ENCODE data around the gene LRRC49.

LRRC49 gene

DNA sequence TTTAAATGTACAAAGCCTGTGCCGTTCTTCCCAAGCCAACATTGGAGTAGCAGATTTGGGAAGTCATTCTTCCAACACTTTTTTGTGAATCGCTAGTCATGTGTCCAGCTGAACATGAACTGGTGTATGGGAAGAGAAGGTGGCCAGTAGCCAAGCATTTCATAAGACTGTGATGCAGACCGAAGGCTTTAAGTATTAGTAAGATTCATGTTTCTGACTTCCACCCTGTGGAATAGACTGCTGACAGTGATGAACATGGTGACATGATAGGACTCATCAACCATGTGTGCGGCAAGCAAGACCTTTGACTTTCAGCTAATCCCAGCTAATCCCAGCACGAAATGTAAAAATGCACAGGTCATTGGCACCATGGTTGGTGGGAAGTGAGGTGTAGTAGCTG lies 174.4 kb downstream of the LRRC49 start:
- no peaks in the 10 kb centered on the region for H3K4me1 ChIP-seq (ENCODE audit: control insufficient read depth, low read depth, low read length)
- H3K4me3 ChIP-seq (ENCODE audit: low read length) = no peak overlapping the region
- H3K9me3 ChIP-seq (ENCODE audit: control insufficient read depth, low read depth, low read length) = no peaks in the 10 kb centered on the region
- no peaks in the 10 kb centered on the region for H3K27me3 ChIP-seq (ENCODE audit: control insufficient read depth, insufficient read depth, low read length)
- H3K36me3 ChIP-seq (ENCODE audit: control insufficient read depth, low read depth, low read length) = no peaks in the 10 kb centered on the region
- H3K9ac ChIP-seq (ENCODE audit: low read length) = no peak overlapping the region
- H3K27ac ChIP-seq (ENCODE audit: low read length) = no peak overlapping the region

GRCh38 chr15:71069693-71070092 lies 177.1 kb downstream of the LRRC49 start:
- H3K4me3 ChIP-seq (ENCODE audit: low read length) = no peak overlapping the region
- H3K27me3 ChIP-seq (ENCODE audit: control insufficient read depth, insufficient read depth, low read length) = no peaks in the 10 kb centered on the region
- no peak overlapping the region for H3K27ac ChIP-seq (ENCODE audit: low read length)

GRCh38 chr15:71071529-71071928 lies 178.9 kb downstream of the LRRC49 start:
- no peaks in the 10 kb centered on the region for H3K4me1 ChIP-seq (ENCODE audit: control insufficient read depth, low read depth, low read length)
- no peak overlapping the region for H3K9ac ChIP-seq (ENCODE audit: low read length)
- no peaks in the 10 kb centered on the region for H3K9me3 ChIP-seq (ENCODE audit: control insufficient read depth, low read depth, low read length)
- H3K27ac ChIP-seq (ENCODE audit: low read length) = no peak overlapping the region
- no peaks in the 10 kb centered on the region for H3K36me3 ChIP-seq (ENCODE audit: control insufficient read depth, low read depth, low read length)
- no peak overlapping the region for H3K4me3 ChIP-seq (ENCODE audit: low read length)
- H3K27me3 ChIP-seq (ENCODE audit: control insufficient read depth, insufficient read depth, low read length) = no peaks in the 10 kb centered on the region

More at GRCh38 chr15:71069693-71070092, 177.1 kb downstream of the LRRC49 start:
- Histone ChIP-seq H3K9me3 (ENCODE audit: control insufficient read depth, low read depth, low read length) (no peaks in the 10 kb centered on the region), H3K9ac (ENCODE audit: low read length) (no peak overlapping the region), H3K4me1 (ENCODE audit: control insufficient read depth, low read depth, low read length) (no peaks in the 10 kb centered on the region), H3K36me3 (ENCODE audit: control insufficient read depth, low read depth, low read length) (no peaks in the 10 kb centered on the region)

DNA sequence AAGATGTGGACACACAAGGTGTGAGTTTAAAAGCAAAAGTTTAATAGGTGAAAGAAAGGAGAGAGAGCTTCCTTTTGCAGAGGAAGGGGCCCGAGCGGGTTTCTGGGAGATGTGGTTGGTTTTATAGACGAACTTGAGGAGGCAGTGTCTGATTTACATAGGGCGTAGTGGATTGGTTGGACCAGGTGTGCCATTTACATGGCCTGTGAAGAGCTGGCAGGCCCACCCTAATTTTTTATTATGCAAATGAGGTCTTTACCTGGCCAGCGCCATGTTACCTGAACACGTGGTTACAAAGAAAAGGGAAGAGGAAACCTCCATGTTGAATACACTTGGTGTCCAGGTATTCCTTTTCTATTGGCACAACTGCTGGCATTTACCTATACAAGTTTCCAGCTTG lies 179.8 kb downstream of the LRRC49 start:
- no peaks in the 10 kb centered on the region for H3K36me3 ChIP-seq (ENCODE audit: control insufficient read depth, low read depth, low read length)
- H3K9me3 ChIP-seq (ENCODE audit: control insufficient read depth, low read depth, low read length) = no peaks in the 10 kb centered on the region
- H3K27me3 ChIP-seq (ENCODE audit: control insufficient read depth, insufficient read depth, low read length) = no peaks in the 10 kb centered on the region
- H3K4me1 ChIP-seq (ENCODE audit: control insufficient read depth, low read depth, low read length) = no peaks in the 10 kb centered on the region
- no peak overlapping the region for H3K4me3 ChIP-seq (ENCODE audit: low read length)
- H3K27ac ChIP-seq (ENCODE audit: low read length) = no peak overlapping the region
- H3K9ac ChIP-seq (ENCODE audit: low read length) = no peak overlapping the region

GRCh38 chr15:71078506-71079207 lies 186.0 kb downstream of the LRRC49 start:
- no peak overlapping the region for H3K27ac ChIP-seq (ENCODE audit: low read length)
- no peak overlapping the region for H3K9ac ChIP-seq (ENCODE audit: low read length)
- no peaks in the 10 kb centered on the region for H3K4me1 ChIP-seq (ENCODE audit: control insufficient read depth, low read depth, low read length)
- H3K4me3 ChIP-seq (ENCODE audit: low read length) = no peak overlapping the region
- no peaks in the 10 kb centered on the region for H3K36me3 ChIP-seq (ENCODE audit: control insufficient read depth, low read depth, low read length)
- no peaks in the 10 kb centered on the region for H3K9me3 ChIP-seq (ENCODE audit: control insufficient read depth, low read depth, low read length)
- peaks cover 4% of the 10 kb centered on the region for H3K27me3 ChIP-seq (ENCODE audit: control insufficient read depth, insufficient read depth, low read length)

- Histone ChIP-seq H3K9ac (ENCODE audit: low read length) (no peak overlapping the region), H3K27ac (ENCODE audit: low read length) (no peak overlapping the region), H3K36me3 (ENCODE audit: control insufficient read depth, low read depth, low read length) (no peaks in the 10 kb centered on the region), H3K9me3 (ENCODE audit: control insufficient read depth, low read depth, low read length) (no peaks in the 10 kb centered on the region), H3K4me1 (ENCODE audit: control insufficient read depth, low read depth, low read length) (no peaks in the 10 kb centered on the region), H3K27me3 (ENCODE audit: control insufficient read depth, insufficient read depth, low read length) (peaks cover 11% of the 10 kb centered on the region), H3K4me3 (ENCODE audit: low read length) (no peak overlapping the region)
These were observed 186.8 kb downstream of the LRRC49 start for GRCh38 chr15:71079208-71080044.

DNA sequence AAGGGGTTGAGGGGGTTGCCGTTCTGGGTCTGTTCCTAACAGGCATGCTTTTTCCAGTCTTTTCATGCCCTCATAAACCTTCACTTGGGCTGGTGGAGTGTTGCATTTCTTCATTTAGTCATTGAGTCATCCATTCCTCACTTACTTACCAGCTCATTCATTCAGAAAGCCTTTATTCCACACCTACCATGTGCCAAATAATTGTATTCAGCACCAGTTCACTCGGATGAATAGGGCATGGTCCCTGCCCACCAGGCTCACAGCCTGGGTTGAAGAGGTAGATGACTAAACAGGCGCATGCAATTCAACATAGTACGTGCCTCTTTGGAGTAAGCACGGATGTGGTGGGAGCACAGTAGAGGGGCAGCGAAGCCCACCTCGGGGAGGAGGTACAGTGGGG lies 187.5 kb downstream of the LRRC49 start:
- H3K27ac ChIP-seq (ENCODE audit: low read length) = no peak overlapping the region
- H3K4me3 ChIP-seq (ENCODE audit: low read length) = no peak overlapping the region
- H3K4me1 ChIP-seq (ENCODE audit: control insufficient read depth, low read depth, low read length) = peaks cover 6% of the 10 kb centered on the region
- H3K36me3 ChIP-seq (ENCODE audit: control insufficient read depth, low read depth, low read length) = no peaks in the 10 kb centered on the region
- no peak overlapping the region for H3K9ac ChIP-seq (ENCODE audit: low read length)
- no peaks in the 10 kb centered on the region for H3K9me3 ChIP-seq (ENCODE audit: control insufficient read depth, low read depth, low read length)
- H3K27me3 ChIP-seq (ENCODE audit: control insufficient read depth, insufficient read depth, low read length) = peaks cover 18% of the 10 kb centered on the region

DNA sequence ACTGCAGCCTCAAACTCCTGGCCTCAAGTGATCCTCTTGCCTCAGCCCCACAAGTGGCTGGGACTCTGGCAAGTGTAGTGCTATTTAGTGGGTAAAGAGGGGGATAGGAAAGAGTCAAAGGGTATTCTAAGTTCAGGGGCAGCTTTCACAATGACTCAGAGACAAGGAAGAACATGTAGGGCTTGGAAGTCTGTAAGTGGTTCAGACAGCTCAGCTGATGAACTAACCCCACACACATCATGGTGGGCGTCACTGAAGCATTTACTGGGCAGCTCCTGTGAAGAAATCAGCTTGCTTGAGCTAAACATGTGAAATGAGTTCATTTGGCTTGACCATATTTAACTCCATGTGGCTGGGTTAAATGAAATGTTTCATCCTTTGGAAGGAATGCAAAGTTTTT lies 188.1 kb downstream of the LRRC49 start:
- H3K27ac ChIP-seq (ENCODE audit: low read length) = no peak overlapping the region
- peaks cover 10% of the 10 kb centered on the region for H3K4me1 ChIP-seq (ENCODE audit: control insufficient read depth, low read depth, low read length)
- H3K36me3 ChIP-seq (ENCODE audit: control insufficient read depth, low read depth, low read length) = no peaks in the 10 kb centered on the region
- no peak overlapping the region for H3K9ac ChIP-seq (ENCODE audit: low read length)
- peaks cover 20% of the 10 kb centered on the region for H3K27me3 ChIP-seq (ENCODE audit: control insufficient read depth, insufficient read depth, low read length)
- H3K9me3 ChIP-seq (ENCODE audit: control insufficient read depth, low read depth, low read length) = no peaks in the 10 kb centered on the region
- no peak overlapping the region for H3K4me3 ChIP-seq (ENCODE audit: low read length)

- peaks cover 40% of the 10 kb centered on the region for H3K27me3 ChIP-seq (ENCODE audit: control insufficient read depth, insufficient read depth, low read length)
- no peaks in the 10 kb centered on the region for H3K36me3 ChIP-seq (ENCODE audit: control insufficient read depth, low read depth, low read length)
- H3K9me3 ChIP-seq (ENCODE audit: control insufficient read depth, low read depth, low read length) = no peaks in the 10 kb centered on the region
- no peak overlapping the region for H3K9ac ChIP-seq (ENCODE audit: low read length)
- H3K4me1 ChIP-seq (ENCODE audit: control insufficient read depth, low read depth, low read length) = peaks cover 19% of the 10 kb centered on the region
- H3K27ac ChIP-seq (ENCODE audit: low read length) = no peak overlapping the region
- no peak overlapping the region for H3K4me3 ChIP-seq (ENCODE audit: low read length)
These were observed 190.2 kb downstream of the LRRC49 start for GRCh38 chr15:71082803-71083202.

DNA sequence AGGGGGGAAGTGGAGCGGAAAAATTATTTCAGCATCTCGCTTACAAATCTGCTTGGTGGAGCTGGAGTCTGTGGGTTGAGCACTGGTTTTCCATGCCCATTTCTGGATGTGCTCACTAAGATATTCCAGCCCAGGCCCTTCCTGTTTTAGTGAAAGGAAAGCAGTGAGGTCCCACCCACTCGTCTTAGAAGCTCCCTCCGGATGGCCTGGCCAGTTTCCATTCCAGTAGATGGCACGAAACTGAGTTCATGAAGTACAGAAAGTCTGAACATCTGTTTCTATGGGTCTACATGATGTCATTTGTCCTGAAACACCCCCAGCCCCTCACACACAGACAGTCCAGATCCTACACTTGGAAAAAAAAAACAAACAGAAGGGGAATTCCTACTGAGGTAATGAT lies 190.7 kb downstream of the LRRC49 start:
- Histone ChIP-seq H3K27ac (ENCODE audit: low read length) (no peak overlapping the region), H3K9ac (ENCODE audit: low read length) (no peak overlapping the region), H3K36me3 (ENCODE audit: control insufficient read depth, low read depth, low read length) (no peaks in the 10 kb centered on the region), H3K9me3 (ENCODE audit: control insufficient read depth, low read depth, low read length) (no peaks in the 10 kb centered on the region), H3K4me3 (ENCODE audit: low read length) (no peak overlapping the region), H3K27me3 (ENCODE audit: control insufficient read depth, insufficient read depth, low read length) (peaks cover 43% of the 10 kb centered on the region), H3K4me1 (ENCODE audit: control insufficient read depth, low read depth, low read length) (peaks cover 19% of the 10 kb centered on the region)

DNA sequence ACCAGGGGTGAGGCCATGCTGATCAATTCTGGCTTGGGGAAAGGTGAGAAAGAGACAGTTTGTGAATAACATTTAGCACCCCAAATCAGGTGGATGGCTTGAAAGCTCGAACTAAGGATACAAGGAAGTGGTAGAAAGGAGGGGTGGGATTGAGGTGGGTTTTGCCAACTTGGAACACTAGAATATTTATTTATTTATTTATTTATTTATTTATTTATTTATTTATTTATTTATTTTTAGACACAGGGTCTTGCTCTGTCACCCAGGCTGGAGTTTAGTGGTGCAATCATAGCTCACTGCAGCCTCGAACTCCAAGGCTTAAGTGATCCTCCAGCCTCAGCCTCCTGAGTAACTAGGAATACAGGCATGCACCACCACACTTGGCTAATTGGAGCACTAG lies 191.6 kb downstream of the LRRC49 start:
- Histone ChIP-seq H3K27ac (ENCODE audit: low read length) (no peak overlapping the region), H3K27me3 (ENCODE audit: control insufficient read depth, insufficient read depth, low read length) (peaks cover 43% of the 10 kb centered on the region), H3K9ac (ENCODE audit: low read length) (no peak overlapping the region), H3K9me3 (ENCODE audit: control insufficient read depth, low read depth, low read length) (no peaks in the 10 kb centered on the region), H3K4me3 (ENCODE audit: low read length) (no peak overlapping the region), H3K36me3 (ENCODE audit: control insufficient read depth, low read depth, low read length) (no peaks in the 10 kb centered on the region), H3K4me1 (ENCODE audit: control insufficient read depth, low read depth, low read length) (peaks cover 19% of the 10 kb centered on the region)

DNA sequence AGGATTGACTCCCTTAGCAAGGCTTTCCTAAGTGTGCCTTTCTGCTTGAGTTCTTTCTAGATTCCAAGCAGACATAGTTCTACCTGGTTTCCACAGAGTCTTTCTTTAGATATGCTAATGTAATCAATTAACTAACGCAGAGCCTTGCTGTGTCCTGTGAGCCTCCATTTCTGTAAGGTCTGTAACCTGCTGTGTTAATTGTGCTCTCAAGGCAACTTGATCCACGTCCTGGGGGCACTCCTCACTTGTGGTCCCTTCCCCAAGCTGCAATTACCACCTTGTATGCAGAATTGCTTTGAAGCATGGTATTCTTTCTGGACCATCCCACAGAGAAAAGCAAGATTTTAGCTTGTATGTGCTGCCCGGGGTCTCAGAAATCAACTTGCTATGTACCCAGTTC lies 193.2 kb downstream of the LRRC49 start:
- no peaks in the 10 kb centered on the region for H3K9me3 ChIP-seq (ENCODE audit: control insufficient read depth, low read depth, low read length)
- no peak overlapping the region for H3K9ac ChIP-seq (ENCODE audit: low read length)
- no peaks in the 10 kb centered on the region for H3K36me3 ChIP-seq (ENCODE audit: control insufficient read depth, low read depth, low read length)
- H3K27me3 ChIP-seq (ENCODE audit: control insufficient read depth, insufficient read depth, low read length) = peaks cover 43% of the 10 kb centered on the region
- no peak overlapping the region for H3K4me3 ChIP-seq (ENCODE audit: low read length)
- H3K4me1 ChIP-seq (ENCODE audit: control insufficient read depth, low read depth, low read length) = peaks cover 19% of the 10 kb centered on the region
- H3K27ac ChIP-seq (ENCODE audit: low read length) = no peak overlapping the region

Data from iPS-18a (cell line).